ENCODE data around the gene AKAP6. TPM values are rescaled to one million over a fixed set of nuclear protein-coding genes. Genes with fewer than 3 reads are reported as not detected.

Gene AKAP6
- total and polyA plus RNA-seq, 4 donors: 0.42 to 3.2 (median 1.7) TPM

DNA sequence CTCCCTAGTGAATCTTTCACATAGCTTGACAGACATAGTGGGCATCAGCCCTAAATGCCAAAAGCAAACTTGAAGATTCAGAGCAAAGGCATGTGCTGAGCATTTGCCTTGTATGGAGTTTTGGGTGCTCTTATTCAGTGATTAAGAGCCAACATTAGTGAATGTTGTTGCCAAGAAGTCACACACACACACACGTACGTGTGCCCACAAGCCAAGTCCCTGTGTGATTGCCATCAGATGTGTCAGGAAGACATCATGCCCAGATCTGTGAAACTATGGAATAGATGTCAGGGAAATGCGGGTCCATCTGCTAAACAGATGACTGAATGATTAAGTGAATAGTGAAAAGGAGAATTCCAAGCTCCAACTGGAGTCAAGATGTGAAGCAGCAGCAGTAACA, 149.0 kb downstream of the AKAP6 start:
- peaks cover 0 to 7% (median 5%) of the 10 kb centered on the region in 4 donors for H3K4me1 ChIP-seq (ENCODE audit: control insufficient read depth in 4 of 4, insufficient read depth in 4 of 4, low read length in 3 of 4)
- H3K9me3 ChIP-seq (ENCODE audit: control insufficient read depth in 4 of 4, low read length in 3 of 4): no peaks in the 10 kb centered on the region
- no peak overlapping the region for H3K27ac ChIP-seq (ENCODE audit: low read depth in 1 of 2, low read length in 2 of 2)
- no peak overlapping the region for H3K4me3 ChIP-seq (ENCODE audit: low read depth in 1 of 3, low read length in 3 of 3)
- no peaks in the 10 kb centered on the region for H3K27me3 ChIP-seq (ENCODE audit: control insufficient read depth in 4 of 4, insufficient read depth in 4 of 4, low read length in 3 of 4)
- no peak for DNase-seq (ENCODE audit: low spot score)
- no peak overlapping the region for H3K9ac ChIP-seq (ENCODE audit: low read depth in 1 of 2, low read length in 2 of 2)
- TF ChIP-seq FOXA1 (IDR thresholded peaks at IDR 0.05) (no peak), HNF4G (IDR thresholded peaks at IDR 0.05) (no peak), EGR1 (IDR thresholded peaks at IDR 0.05; ENCODE audit: low read depth in 2 of 2) (no peak), YY1 (IDR thresholded peaks at IDR 0.05) (no peak), JUND (IDR thresholded peaks at IDR 0.05) (no peak)
- TF ChIP-seq, protein P1, sequence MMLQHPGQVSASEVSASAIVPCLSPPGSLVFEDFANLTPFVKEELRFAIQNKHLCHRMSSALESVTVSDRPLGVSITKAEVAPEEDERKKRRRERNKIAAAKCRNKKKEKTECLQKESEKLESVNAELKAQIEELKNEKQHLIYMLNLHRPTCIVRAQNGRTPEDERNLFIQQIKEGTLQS (IDR thresholded peaks at IDR 0.05): no peak
- H3K36me3 ChIP-seq (ENCODE audit: control insufficient read depth in 4 of 4, insufficient read depth in 3 of 4, low read depth in 1 of 4, low read length in 3 of 4): no peaks in the 10 kb centered on the region
- 94% methylated on average over 3 of the region's 3 CpGs for WGBS

GRCh38 chr14:32480337-32480736, 151.2 kb downstream of the AKAP6 start:
- H3K9me3 ChIP-seq (ENCODE audit: control insufficient read depth in 4 of 4, low read length in 3 of 4): no peaks in the 10 kb centered on the region
- TF ChIP-seq TAF1 (conservative IDR thresholded peaks at IDR 0.05): no peak
- 94% methylated on average over 1 of the region's 1 CpG for WGBS
- no peak overlapping the region for H3K4me3 ChIP-seq (ENCODE audit: low read depth in 1 of 3, low read length in 3 of 3)
- H3K4me1 ChIP-seq (ENCODE audit: control insufficient read depth in 4 of 4, insufficient read depth in 4 of 4, low read length in 3 of 4): no peaks in the 10 kb centered on the region
- no peak for DNase-seq (ENCODE audit: low spot score)
- H3K9ac ChIP-seq (ENCODE audit: low read depth in 1 of 2, low read length in 2 of 2): no peak overlapping the region
- H3K27ac ChIP-seq (ENCODE audit: low read depth in 1 of 2, low read length in 2 of 2): no peak overlapping the region
- no peaks in the 10 kb centered on the region for H3K36me3 ChIP-seq (ENCODE audit: control insufficient read depth in 4 of 4, insufficient read depth in 3 of 4, low read depth in 1 of 4, low read length in 3 of 4)
- no peaks in the 10 kb centered on the region for H3K27me3 ChIP-seq (ENCODE audit: control insufficient read depth in 4 of 4, insufficient read depth in 4 of 4, low read length in 3 of 4)

DNA sequence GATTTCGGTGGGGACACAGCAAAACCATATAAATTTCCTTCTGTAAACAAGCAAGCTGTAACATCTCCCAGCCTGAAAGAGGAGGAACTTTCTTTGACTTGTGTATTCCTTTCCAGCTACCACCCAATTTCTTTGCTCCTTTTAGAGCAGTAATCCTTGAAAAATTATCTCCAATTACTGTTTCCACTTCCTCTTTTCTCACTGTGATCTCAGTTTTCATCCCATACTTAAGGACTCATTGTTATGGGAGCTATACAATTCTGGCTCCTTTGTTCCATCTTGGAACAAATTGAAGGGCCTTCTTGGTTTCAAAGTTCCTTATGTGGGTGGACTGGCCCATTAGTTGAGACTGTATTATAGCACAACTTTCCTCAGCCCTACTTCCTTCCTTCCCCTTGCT, 152.6 kb downstream of the AKAP6 start:
- no peak for DNase-seq (ENCODE audit: low spot score)
- WGBS: 40% methylated on average over 1 of the region's 1 CpG
- no peaks in the 10 kb centered on the region for H3K27me3 ChIP-seq (ENCODE audit: control insufficient read depth in 4 of 4, insufficient read depth in 4 of 4, low read length in 3 of 4)
- H3K36me3 ChIP-seq (ENCODE audit: control insufficient read depth in 4 of 4, insufficient read depth in 3 of 4, low read depth in 1 of 4, low read length in 3 of 4): no peaks in the 10 kb centered on the region
- H3K4me1 ChIP-seq (ENCODE audit: control insufficient read depth in 4 of 4, insufficient read depth in 4 of 4, low read length in 3 of 4): no peaks in the 10 kb centered on the region
- no peak overlapping the region for H3K4me3 ChIP-seq (ENCODE audit: low read depth in 1 of 3, low read length in 3 of 3)
- no peaks in the 10 kb centered on the region for H3K9me3 ChIP-seq (ENCODE audit: control insufficient read depth in 4 of 4, low read length in 3 of 4)
- no peak overlapping the region for H3K27ac ChIP-seq (ENCODE audit: low read depth in 1 of 2, low read length in 2 of 2)
- TF ChIP-seq FOXA2 (IDR thresholded peaks at IDR 0.05) (no peak), HNF4G (IDR thresholded peaks at IDR 0.05) (no peak), REST (IDR thresholded peaks at IDR 0.05) (no peak), RXRA (IDR thresholded peaks at IDR 0.05) (no peak), HNF4A (conservative IDR thresholded peaks at IDR 0.05) (no peak), YY1 (IDR thresholded peaks at IDR 0.05) (no peak), ZBTB33 (IDR thresholded peaks at IDR 0.05) (no peak), GABPA (IDR thresholded peaks at IDR 0.05 in 1 of 2, conservative IDR thresholded peaks at IDR 0.05 in 1 of 2) (no peak), TAF1 (conservative IDR thresholded peaks at IDR 0.05) (no peak), RAD21 (IDR thresholded peaks at IDR 0.05) (no peak), CTCF (IDR thresholded peaks at IDR 0.05; ENCODE audit: low read depth, low read length, missing input control) (no peak), SP1 (IDR thresholded peaks at IDR 0.05) (no peak), JUND (IDR thresholded peaks at IDR 0.05) (no peak), EGR1 (IDR thresholded peaks at IDR 0.05; ENCODE audit: low read depth in 2 of 2) (no peak), NR2F2 (IDR thresholded peaks at IDR 0.05) (no peak), FOXA1 (IDR thresholded peaks at IDR 0.05) (no peak)
- TF ChIP-seq, protein P1 (IDR thresholded peaks at IDR 0.05): no peak
- TF ChIP-seq, protein P2, sequence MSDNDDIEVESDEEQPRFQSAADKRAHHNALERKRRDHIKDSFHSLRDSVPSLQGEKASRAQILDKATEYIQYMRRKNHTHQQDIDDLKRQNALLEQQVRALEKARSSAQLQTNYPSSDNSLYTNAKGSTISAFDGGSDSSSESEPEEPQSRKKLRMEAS (IDR thresholded peaks at IDR 0.05): no peak
- no peak overlapping the region for H3K9ac ChIP-seq (ENCODE audit: low read depth in 1 of 2, low read length in 2 of 2)
